Measurements from ENCODE around the gene RHEX.

The RHEX gene

GRCh38 chr1:206030191-206030590 is 22.8 kb upstream of the RHEX start:
- Histone ChIP-seq H3K4me1 (ENCODE audit: control insufficient read depth in 2 of 2, insufficient read depth in 1 of 2, low read depth in 1 of 2, low read length in 2 of 2) (peaks cover 0 to 2% of the 10 kb centered on the region in 2 donors), H3K9ac (ENCODE audit: low read depth, low read length, poor library complexity) (no peak overlapping the region), H3K23ac (ENCODE audit: low read depth, low read length, poor library complexity) (no peak overlapping the region), H4K8ac (ENCODE audit: low read depth, low read length) (no peak overlapping the region), H3K79me1 (ENCODE audit: low read depth, low read length) (no peaks in the 10 kb centered on the region), H3K14ac (ENCODE audit: low read length) (no peak overlapping the region), H2BK5ac (ENCODE audit: low read length) (no peak overlapping the region), H2BK15ac (ENCODE audit: low read length) (no peak overlapping the region), H3K4ac (ENCODE audit: low read length) (no peak overlapping the region), H3K4me2 (ENCODE audit: insufficient read depth, low read length, poor library complexity, severe bottlenecking) (no peak overlapping the region), H3K18ac (ENCODE audit: low read length) (no peak overlapping the region), H3K27ac (replicated peaks; ENCODE audit: low read length) (no peak overlapping the region), H2BK12ac (ENCODE audit: low read length) (no peak overlapping the region), H3K9me3 (replicated peaks in 1 of 2; ENCODE audit: control insufficient read depth in 2 of 2, insufficient read depth in 1 of 2, low read depth in 1 of 2, low read length in 2 of 2) (peaks cover 0 to 3% of the 10 kb centered on the region in 2 donors), H2BK120ac (ENCODE audit: low read depth, low read length) (no peak overlapping the region), H3K4me3 (ENCODE audit: low read length in 2 of 2) (no peak overlapping the region), H3K36me3 (replicated peaks in 1 of 2; ENCODE audit: control insufficient read depth in 2 of 2, insufficient read depth in 2 of 2, low read length in 2 of 2) (no peaks in the 10 kb centered on the region), H3K27me3 (ENCODE audit: control insufficient read depth in 3 of 3, insufficient read depth in 3 of 3, low read depth in 1 of 3, low read length in 3 of 3) (peaks cover 0 to 12% (median 0%) of the 10 kb centered on the region in 3 experiments), H2AK5ac (ENCODE audit: low read depth, low read length) (no peak overlapping the region), H2AFZ (ENCODE audit: low read length) (no peak overlapping the region), H4K91ac (ENCODE audit: low read depth, low read length, poor library complexity) (no peak overlapping the region)
- DNase-seq (ENCODE audit: low spot score) = no peak
- WGBS, 2 donors (ENCODE audit: extremely low coverage in 2 of 2, insufficient read length in 2 of 2, insufficient replicate concordance in 1 of 2) = no CpG with 5 or more reads among the region's 4 CpGs

DNA sequence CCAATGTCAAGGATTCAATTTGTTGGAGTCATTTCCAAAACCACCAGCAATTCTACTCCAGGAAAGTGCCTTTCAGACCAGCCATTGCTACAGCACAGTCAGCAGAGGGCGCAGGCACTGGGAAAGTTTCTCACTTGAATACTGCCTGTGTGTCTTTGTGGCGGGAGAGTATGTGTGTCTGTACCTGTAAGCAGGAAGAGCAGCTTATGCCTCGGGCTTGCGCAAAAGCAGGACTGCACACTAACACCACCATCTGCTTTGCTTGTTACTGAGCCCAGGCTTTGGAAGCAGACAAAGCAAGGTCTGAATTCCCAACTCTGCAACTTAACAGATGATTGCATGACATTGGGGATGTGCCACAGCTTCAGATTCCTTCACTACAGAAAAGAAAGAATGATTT is 22.3 kb upstream of the RHEX start:
- H3K27me3 ChIP-seq (ENCODE audit: control insufficient read depth in 3 of 3, insufficient read depth in 3 of 3, low read depth in 1 of 3, low read length in 3 of 3) = peaks cover 0 to 17% (median 0%) of the 10 kb centered on the region in 3 experiments
- H3K23ac ChIP-seq (ENCODE audit: low read depth, low read length, poor library complexity) = no peak overlapping the region
- H3K36me3 ChIP-seq (replicated peaks in 1 of 2; ENCODE audit: control insufficient read depth in 2 of 2, insufficient read depth in 2 of 2, low read length in 2 of 2) = no peaks in the 10 kb centered on the region
- no peak overlapping the region for H2AK5ac ChIP-seq (ENCODE audit: low read depth, low read length)
- peaks cover 0 to 2% of the 10 kb centered on the region in 2 donors for H3K4me1 ChIP-seq (ENCODE audit: control insufficient read depth in 2 of 2, insufficient read depth in 1 of 2, low read depth in 1 of 2, low read length in 2 of 2)
- no peak overlapping the region for H3K4me3 ChIP-seq (ENCODE audit: low read length in 2 of 2)
- peak; percentile 45 for DNase-seq (ENCODE audit: low spot score)
- no peak overlapping the region for H3K14ac ChIP-seq (ENCODE audit: low read length)
- no peak overlapping the region for H2BK12ac ChIP-seq (ENCODE audit: low read length)
- no peak overlapping the region for H3K27ac ChIP-seq (replicated peaks; ENCODE audit: low read length)
- no peak overlapping the region for H2BK120ac ChIP-seq (ENCODE audit: low read depth, low read length)
- H3K9me3 ChIP-seq (replicated peaks in 1 of 2; ENCODE audit: control insufficient read depth in 2 of 2, insufficient read depth in 1 of 2, low read depth in 1 of 2, low read length in 2 of 2) = peaks cover 0 to 3% of the 10 kb centered on the region in 2 donors
- no peak overlapping the region for H3K18ac ChIP-seq (ENCODE audit: low read length)
- no peak overlapping the region for H3K9ac ChIP-seq (ENCODE audit: low read depth, low read length, poor library complexity)
- no peak overlapping the region for H3K4ac ChIP-seq (ENCODE audit: low read length)
- no peak overlapping the region for H2BK5ac ChIP-seq (ENCODE audit: low read length)
- no peak overlapping the region for H2BK15ac ChIP-seq (ENCODE audit: low read length)
- H4K8ac ChIP-seq (ENCODE audit: low read depth, low read length) = no peak overlapping the region
- no CpG with 5 or more reads among the region's 4 CpGs for WGBS, 2 donors (ENCODE audit: extremely low coverage in 2 of 2, insufficient read length in 2 of 2, insufficient replicate concordance in 1 of 2)
- no peaks in the 10 kb centered on the region for H3K79me1 ChIP-seq (ENCODE audit: low read depth, low read length)
- H2AFZ ChIP-seq (ENCODE audit: low read length) = peak overlapping the region; percentile 68
- no peak overlapping the region for H4K91ac ChIP-seq (ENCODE audit: low read depth, low read length, poor library complexity)
- H3K4me2 ChIP-seq (ENCODE audit: insufficient read depth, low read length, poor library complexity, severe bottlenecking) = no peak overlapping the region

DNA sequence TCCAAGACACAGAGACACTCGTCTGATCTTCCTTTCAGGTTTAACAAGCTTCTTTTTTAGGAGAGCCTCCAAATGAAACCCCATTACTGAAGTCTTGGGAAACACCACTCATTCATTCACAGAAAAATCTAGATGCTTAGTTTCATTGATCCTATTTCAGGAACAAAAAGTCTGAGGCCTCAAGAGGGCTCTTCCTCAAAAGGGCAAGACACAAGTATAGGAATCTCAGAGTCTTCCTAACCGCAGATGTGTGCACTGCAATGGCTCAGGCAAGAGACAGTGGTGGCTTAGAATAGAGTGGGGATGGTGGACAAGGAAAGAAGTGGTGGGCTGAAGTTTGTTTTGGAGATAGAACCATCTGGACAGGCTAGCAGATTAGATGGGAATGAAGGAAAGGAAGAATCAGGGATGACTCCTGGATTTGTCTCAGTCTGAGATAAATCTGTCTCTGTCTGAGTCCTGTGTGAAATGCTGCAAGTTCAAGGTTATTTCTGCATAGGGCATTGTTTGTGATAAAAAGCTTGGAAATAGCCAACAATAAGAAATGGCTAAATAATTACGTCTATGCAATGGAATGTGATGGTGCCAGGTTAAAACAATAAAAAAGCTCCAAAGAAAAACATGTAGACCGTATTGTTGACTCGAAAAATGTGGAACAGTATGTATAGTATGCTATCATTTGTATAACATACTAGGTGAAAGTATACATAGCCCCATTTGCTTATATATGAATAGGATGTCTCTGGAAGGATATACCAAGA is 20.4 kb upstream of the RHEX start:
- no peak overlapping the region for H3K27ac ChIP-seq (replicated peaks; ENCODE audit: low read length)
- no peak overlapping the region for H3K14ac ChIP-seq (ENCODE audit: low read length)
- H2BK120ac ChIP-seq (ENCODE audit: low read depth, low read length) = no peak overlapping the region
- H4K8ac ChIP-seq (ENCODE audit: low read depth, low read length) = no peak overlapping the region
- H2AFZ ChIP-seq (ENCODE audit: low read length) = no peak overlapping the region
- no peaks in the 10 kb centered on the region for H3K79me1 ChIP-seq (ENCODE audit: low read depth, low read length)
- no peaks in the 10 kb centered on the region for H3K36me3 ChIP-seq (replicated peaks in 1 of 2; ENCODE audit: control insufficient read depth in 2 of 2, insufficient read depth in 2 of 2, low read length in 2 of 2)
- no peak overlapping the region for H2BK15ac ChIP-seq (ENCODE audit: low read length)
- H3K9ac ChIP-seq (ENCODE audit: low read depth, low read length, poor library complexity) = no peak overlapping the region
- no peak for DNase-seq (ENCODE audit: low spot score)
- H3K4ac ChIP-seq (ENCODE audit: low read length) = no peak overlapping the region
- no peak overlapping the region for H3K23ac ChIP-seq (ENCODE audit: low read depth, low read length, poor library complexity)
- no peak overlapping the region for H3K4me2 ChIP-seq (ENCODE audit: insufficient read depth, low read length, poor library complexity, severe bottlenecking)
- H3K4me3 ChIP-seq (ENCODE audit: low read length in 2 of 2) = no peak overlapping the region
- H3K9me3 ChIP-seq (replicated peaks in 1 of 2; ENCODE audit: control insufficient read depth in 2 of 2, insufficient read depth in 1 of 2, low read depth in 1 of 2, low read length in 2 of 2) = peaks cover 0 to 3% of the 10 kb centered on the region in 2 donors
- peaks cover 0 to 25% (median 0%) of the 10 kb centered on the region in 3 experiments for H3K27me3 ChIP-seq (ENCODE audit: control insufficient read depth in 3 of 3, insufficient read depth in 3 of 3, low read depth in 1 of 3, low read length in 3 of 3)
- H2AK5ac ChIP-seq (ENCODE audit: low read depth, low read length) = no peak overlapping the region
- peaks cover 0 to 2% of the 10 kb centered on the region in 2 donors for H3K4me1 ChIP-seq (ENCODE audit: control insufficient read depth in 2 of 2, insufficient read depth in 1 of 2, low read depth in 1 of 2, low read length in 2 of 2)
- no CpG with 5 or more reads among the region's 5 CpGs for WGBS, 2 donors (ENCODE audit: extremely low coverage in 2 of 2, insufficient read length in 2 of 2, insufficient replicate concordance in 1 of 2)
- H2BK12ac ChIP-seq (ENCODE audit: low read length) = no peak overlapping the region
- no peak overlapping the region for H3K18ac ChIP-seq (ENCODE audit: low read length)
- no peak overlapping the region for H4K91ac ChIP-seq (ENCODE audit: low read depth, low read length, poor library complexity)
- H2BK5ac ChIP-seq (ENCODE audit: low read length) = no peak overlapping the region

GRCh38 chr1:206035027-206035426 is 17.9 kb upstream of the RHEX start:
- Histone ChIP-seq H4K8ac (ENCODE audit: low read depth, low read length) (no peak overlapping the region), H2BK5ac (ENCODE audit: low read length) (no peak overlapping the region), H2AK5ac (ENCODE audit: low read depth, low read length) (no peak overlapping the region), H3K4me3 (ENCODE audit: low read length in 2 of 2) (no peak overlapping the region), H3K36me3 (replicated peaks in 1 of 2; ENCODE audit: control insufficient read depth in 2 of 2, insufficient read depth in 2 of 2, low read length in 2 of 2) (no peaks in the 10 kb centered on the region), H4K91ac (ENCODE audit: low read depth, low read length, poor library complexity) (no peak overlapping the region), H3K79me1 (ENCODE audit: low read depth, low read length) (no peaks in the 10 kb centered on the region), H3K4me1 (ENCODE audit: control insufficient read depth in 2 of 2, insufficient read depth in 1 of 2, low read depth in 1 of 2, low read length in 2 of 2) (peaks cover 0 to 9% of the 10 kb centered on the region in 2 donors), H3K18ac (ENCODE audit: low read length) (no peak overlapping the region), H2BK15ac (ENCODE audit: low read length) (no peak overlapping the region), H3K23ac (ENCODE audit: low read depth, low read length, poor library complexity) (no peak overlapping the region), H3K27ac (replicated peaks; ENCODE audit: low read length) (no peak overlapping the region), H2BK12ac (ENCODE audit: low read length) (no peak overlapping the region), H3K14ac (ENCODE audit: low read length) (no peak overlapping the region), H3K4ac (ENCODE audit: low read length) (no peak overlapping the region), H3K9ac (ENCODE audit: low read depth, low read length, poor library complexity) (no peak overlapping the region), H3K4me2 (ENCODE audit: insufficient read depth, low read length, poor library complexity, severe bottlenecking) (no peak overlapping the region), H3K9me3 (replicated peaks in 1 of 2; ENCODE audit: control insufficient read depth in 2 of 2, insufficient read depth in 1 of 2, low read depth in 1 of 2, low read length in 2 of 2) (peaks cover 0 to 3% of the 10 kb centered on the region in 2 donors), H3K27me3 (ENCODE audit: control insufficient read depth in 3 of 3, insufficient read depth in 3 of 3, low read depth in 1 of 3, low read length in 3 of 3) (peaks cover 0 to 30% (median 2%) of the 10 kb centered on the region in 3 experiments), H2AFZ (ENCODE audit: low read length) (no peak overlapping the region), H2BK120ac (ENCODE audit: low read depth, low read length) (no peak overlapping the region)
- WGBS, 2 donors (ENCODE audit: extremely low coverage in 2 of 2, insufficient read length in 2 of 2, insufficient replicate concordance in 1 of 2) = no CpG with 5 or more reads among the region's 5 CpGs
- DNase-seq (ENCODE audit: low spot score) = no peak

All from neuronal stem cell (in vitro differentiated cells).